A172 (cell line): Measurements from ENCODE around the gene MINDY1. TPM values are rescaled to one million over a fixed set of nuclear protein-coding genes. Genes with fewer than 3 reads are reported as not detected.

Experiments used
- DNase-seq: peaks from one replicate; pipeline ENCODE4 v3.0.0-alpha.2; 2015; ENCODE audit warnings: low spot score
- total RNA-seq: library from RNA; depleted of rRNA; stranded (reverse); fragments of >200 nt; shearing (Covaris generic); gene quantifications from 2 replicates; pipeline ENCODE4 v1.2.3, GENCODE V29; 2014; rRNA removed

The MINDY1 gene, protein sequence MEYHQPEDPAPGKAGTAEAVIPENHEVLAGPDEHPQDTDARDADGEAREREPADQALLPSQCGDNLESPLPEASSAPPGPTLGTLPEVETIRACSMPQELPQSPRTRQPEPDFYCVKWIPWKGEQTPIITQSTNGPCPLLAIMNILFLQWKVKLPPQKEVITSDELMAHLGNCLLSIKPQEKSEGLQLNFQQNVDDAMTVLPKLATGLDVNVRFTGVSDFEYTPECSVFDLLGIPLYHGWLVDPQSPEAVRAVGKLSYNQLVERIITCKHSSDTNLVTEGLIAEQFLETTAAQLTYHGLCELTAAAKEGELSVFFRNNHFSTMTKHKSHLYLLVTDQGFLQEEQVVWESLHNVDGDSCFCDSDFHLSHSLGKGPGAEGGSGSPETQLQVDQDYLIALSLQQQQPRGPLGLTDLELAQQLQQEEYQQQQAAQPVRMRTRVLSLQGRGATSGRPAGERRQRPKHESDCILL
- 9.3 and 10.6 TPM in 2 replicates for total RNA-seq

DNA sequence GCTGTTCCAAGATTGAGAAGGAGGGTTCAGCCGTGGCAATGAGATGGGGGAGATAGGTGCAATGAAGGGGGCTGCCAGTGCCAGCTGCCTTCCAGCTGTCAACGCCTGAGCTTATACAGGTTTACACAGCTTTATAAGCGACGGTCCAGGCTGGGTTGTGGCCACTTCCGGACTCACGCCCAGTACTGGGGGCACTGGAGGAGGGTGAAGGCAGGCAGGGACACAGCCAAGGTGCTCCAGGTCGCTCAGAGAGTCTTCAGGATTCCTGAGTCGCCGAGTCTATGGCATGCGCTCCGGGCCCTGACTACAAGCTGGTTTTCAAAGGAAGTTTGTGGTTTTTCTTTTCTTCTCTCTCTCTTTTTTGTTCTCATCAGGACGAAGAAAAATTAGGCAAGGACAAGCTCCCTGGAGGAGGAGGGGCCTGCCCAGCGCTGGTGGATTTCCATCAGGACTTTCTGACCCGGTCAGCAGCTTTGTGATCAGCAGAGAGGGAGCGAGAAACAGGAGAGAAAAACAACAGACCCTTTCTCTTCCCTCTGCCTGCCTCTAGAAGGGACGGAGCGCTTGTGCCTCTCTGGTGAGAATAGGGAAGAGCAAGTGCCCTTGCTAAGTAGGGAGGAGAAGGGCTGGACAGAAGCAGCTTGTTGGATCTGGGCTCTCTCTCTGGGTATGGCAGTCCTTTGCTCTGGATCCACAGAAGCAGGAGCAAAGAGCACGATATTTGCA lies at the start of gene MINDY1:
TSS of gene MINDY1 (minus strand) at position 576 of the 726 bp plus-strand sequence. CDS start 4,285 bp downstream, outside the sequence.
- DNase-seq: peak; percentile 93

DNA sequence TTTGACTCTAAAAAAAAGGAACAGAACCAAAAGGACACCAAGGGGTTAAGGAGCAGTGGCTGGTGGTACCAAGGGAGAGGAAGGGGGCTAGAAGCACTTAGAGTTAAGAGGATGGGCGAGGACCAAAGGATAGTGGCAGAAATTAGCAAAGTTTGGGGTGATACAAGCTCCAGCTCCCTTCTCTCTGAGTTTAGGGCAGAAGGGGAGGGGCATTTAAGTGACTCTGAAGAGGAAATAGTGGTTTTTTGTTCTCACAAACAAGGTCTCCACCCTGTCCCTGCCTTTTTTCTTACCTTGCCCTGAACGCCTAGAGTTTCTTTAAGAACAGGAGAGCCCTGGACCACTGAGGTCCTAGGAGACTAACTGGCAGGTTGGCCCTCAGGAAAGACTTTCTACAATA lies 49.4 kb upstream of the MINDY1 start:
- DNase-seq: no peak

DNA sequence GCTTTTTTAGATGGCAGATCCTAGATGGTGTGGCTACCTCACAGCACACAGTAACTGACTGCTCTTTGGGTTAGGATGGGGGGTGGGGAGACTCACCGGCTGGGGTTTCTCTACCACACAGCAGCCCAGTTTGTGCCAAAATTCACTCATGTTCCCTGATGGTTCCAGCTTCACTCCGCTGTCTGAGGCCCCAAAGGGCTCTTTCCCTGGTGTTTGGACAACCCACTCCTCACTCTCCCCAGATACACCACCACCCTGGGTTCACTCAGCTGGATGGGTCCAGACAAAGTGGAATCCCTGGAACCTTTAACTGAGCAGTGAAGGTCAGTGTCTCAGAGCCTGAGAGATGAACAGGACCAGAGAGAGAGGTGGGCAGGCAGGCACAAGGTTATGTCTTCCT lies 48.9 kb upstream of the MINDY1 start:
- no peak for DNase-seq

DNA sequence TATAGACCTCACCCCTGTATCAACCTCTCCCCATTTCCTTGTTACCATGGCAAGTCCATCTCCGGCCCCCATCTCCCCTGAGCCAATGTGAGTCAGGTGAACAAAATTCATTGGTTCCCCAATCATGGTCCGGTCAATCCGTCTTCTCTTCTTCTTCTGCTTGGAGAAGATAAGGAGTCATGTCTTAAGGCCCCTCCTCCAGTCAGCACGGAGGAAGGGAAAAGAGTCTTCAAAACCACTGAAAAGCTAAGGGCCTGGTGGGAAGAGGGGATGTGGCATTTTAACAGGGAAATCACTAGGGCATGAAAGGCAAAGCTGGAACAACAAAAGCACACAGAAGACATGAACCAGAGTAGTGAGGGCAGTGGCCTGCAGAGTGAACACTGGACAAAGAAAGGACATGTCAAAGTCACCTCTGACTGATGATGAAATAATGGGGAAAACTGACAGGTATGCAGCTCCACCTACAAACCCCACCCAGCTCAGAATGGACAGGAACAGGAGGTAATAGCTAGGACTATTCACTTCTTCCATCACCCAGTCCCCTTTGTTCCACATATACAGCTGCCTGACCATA lies 48.4 kb upstream of the MINDY1 start:
- DNase-seq: no peak

DNA sequence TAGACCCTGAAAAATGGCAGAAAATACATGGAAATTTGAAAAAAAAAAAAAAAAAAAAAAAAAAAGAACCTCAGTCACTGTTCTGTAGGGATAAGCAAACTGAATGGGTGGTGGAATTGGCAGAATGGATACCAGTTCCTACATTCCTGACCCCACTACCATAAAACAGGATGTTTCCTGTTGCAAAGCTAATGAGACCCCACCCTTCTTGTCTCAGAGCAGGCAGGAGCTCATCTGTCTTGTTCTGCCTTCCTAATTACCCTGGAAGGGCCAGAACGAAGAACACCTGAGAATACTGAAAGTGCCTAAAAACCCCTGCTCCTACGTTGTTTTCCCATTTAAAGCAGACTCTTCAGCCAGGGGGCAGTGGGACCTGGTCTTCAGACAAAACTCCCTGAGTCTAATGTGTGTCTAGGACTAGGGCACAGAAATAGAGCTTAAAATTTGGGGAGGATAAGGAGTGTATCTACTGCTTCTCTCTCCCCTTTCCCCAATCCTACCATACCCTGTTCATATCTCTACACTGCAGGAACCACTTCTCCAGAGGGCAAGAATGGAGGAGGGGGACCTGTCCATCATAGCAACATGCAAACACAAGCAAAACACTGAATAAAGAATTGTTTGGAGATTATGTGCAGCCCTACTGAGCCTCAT lies 44.8 kb upstream of the MINDY1 start:
- DNase-seq: no peak

GRCh38 chr1:151050051-151050688 lies 43.5 kb upstream of the MINDY1 start:
- DNase-seq: no peak

DNA sequence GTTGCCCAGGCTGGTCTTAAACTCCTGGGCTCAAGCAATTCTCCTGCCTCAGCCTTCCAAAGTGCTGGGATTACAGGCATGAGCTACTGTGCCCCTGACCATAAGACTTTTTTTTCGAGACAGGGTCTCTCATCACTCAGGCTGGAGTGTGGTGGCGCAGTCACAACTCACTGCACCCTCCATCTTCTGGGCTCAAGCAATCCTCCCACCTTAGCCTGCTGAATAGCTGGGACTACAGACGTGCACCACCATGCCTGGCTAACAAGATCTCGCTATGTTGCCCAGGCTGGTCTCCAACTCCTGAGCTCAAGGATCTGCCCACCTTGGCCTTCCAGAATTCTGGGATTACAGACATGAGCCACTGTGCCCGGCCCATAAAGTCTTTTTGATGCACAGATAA lies 42.8 kb upstream of the MINDY1 start:
- no peak for DNase-seq

GRCh38 chr1:151048645-151049032 lies 41.9 kb upstream of the MINDY1 start:
- DNase-seq: peak; percentile 35

DNA sequence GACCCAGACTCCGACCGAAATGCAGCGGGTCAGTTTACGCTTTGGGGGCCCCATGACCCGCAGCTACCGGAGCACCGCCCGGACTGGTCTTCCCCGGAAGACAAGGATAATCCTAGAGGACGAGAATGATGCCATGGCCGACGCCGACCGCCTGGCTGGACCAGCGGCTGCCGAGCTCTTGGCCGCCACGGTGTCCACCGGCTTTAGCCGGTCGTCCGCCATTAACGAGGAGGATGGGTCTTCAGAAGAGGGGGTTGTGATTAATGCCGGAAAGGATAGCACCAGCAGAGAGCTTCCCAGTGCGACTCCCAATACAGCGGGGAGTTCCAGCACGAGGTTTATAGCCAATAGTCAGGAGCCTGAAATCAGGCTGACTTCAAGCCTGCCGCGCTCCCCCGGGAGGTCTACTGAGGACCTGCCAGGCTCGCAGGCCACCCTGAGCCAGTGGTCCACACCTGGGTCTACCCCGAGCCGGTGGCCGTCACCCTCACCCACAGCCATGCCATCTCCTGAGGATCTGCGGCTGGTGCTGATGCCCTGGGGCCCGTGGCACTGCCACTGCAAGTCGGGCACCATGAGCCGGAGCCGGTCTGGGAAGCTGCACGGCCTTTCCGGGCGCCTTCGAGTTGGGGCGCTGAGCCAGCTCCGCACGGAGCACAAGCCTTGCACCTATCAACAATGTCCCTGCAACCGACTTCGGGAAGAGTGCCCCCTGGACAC lies 41.4 kb upstream of the MINDY1 start:
- peak; percentile 78 for DNase-seq

GRCh38 chr1:151047591-151047924 lies 40.9 kb upstream of the MINDY1 start, which contains the start of gene C1orf56:
C1orf56 (plus strand) TSS chr1:151047751; CDS start chr1:151047848, 97 bp downstream.
- peak; percentile 61 for DNase-seq

DNA sequence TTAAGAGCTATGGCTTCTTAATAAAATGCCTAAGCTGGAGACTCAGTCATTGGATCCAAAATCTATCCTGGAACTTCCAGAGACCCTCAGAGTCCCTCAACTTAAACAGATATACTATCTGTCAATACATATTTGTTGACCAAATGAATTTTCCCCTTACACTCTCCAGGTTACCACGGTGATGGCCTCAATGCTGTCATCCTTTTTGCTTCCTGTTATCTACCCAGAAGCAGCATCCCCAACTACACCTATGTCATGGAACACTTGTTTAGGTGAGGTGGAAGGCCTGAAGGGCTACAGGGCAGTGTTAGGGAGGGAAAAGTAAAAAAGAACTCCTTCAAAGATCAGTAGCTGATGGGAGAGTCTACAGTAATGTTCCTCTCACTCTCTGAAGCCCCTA lies 36.5 kb upstream of the MINDY1 start:
- no peak for DNase-seq

DNA sequence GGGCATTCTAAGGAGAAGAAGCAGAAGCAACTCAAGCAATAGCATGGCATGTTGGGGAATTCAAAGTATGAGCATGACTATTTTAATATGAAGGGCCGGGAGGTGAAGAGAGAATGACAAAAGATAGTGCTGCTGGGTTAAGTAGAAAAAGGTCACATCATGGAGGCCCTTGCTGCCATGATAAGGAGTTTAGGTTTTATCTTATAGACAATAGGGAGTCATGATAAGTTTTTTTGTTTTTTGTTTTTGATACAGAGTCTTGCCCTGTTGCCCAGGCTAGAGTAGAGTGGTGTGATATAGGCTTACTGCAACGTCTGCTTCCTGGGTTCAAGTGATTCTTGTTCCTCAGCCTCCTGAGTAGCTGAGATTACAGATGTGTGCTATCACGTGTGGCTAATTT lies 32.8 kb upstream of the MINDY1 start:
- DNase-seq: no peak

- DNase-seq: no peak
These were observed 30.3 kb upstream of the MINDY1 start for GRCh38 chr1:151037032-151037431.

DNA sequence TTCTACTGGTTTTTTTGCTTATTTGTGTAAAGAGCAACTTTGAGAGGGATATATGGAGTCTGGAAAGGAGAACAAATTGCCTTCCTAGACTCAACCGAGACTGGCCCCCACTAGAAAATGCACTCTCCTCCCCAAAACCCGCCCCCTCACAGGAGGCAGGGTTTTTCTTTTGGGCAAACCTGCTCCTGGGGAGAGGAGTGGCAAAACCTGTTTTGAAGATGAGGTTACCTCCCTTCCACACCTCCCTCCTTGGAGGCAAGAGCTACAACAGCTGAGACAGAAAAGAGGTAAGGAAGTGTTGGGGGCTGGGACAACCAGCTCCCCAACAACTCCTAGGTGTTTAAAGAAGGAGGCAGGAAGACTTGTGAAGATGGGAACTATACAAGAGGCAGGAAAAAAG lies 29.7 kb upstream of the MINDY1 start, which contains the start of gene BNIPL:
TSS of gene BNIPL (plus strand) at position 231 of the 400 bp plus-strand sequence. CDS start at position 371, 140 bp downstream.
- DNase-seq: no peak

GRCh38 chr1:151035167-151035566 lies 28.5 kb upstream of the MINDY1 start:
- no peak for DNase-seq

- no peak for DNase-seq
These were observed 25.5 kb upstream of the MINDY1 start for GRCh38 chr1:151032164-151032563.

- no peak for DNase-seq
These were observed 19.8 kb upstream of the MINDY1 start for GRCh38 chr1:151026460-151026859.

- DNase-seq: peak; percentile 73
These were observed 17.9 kb upstream of the MINDY1 start for GRCh38 chr1:151024540-151025146.

DNA sequence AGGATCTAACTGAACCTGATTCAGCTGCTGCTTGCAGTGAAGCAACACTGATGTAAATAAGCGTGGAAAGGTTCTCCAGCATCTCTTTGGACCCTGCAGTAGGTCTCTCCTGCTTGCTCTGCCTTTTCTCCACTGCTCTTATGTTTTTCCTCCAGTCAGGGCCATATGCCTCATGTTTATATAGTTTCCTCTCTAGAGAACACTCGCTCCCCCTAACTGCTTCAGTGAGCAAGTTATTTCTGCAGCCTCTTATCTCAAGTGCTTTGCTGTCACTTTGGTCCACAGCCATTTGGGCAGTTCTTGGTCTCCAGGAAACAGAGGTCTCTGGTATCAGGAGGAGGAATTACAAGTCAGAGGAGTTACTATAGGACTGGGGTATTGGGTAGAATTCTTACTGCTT lies 6.8 kb upstream of the MINDY1 start:
- peak; percentile 39 for DNase-seq
